GM19240 (cell line): ENCODE measurements around the gene KIN.
"Not testable (repeated sequence)": the region's sequence is repeated elsewhere in the genome, so short reads cannot be mapped to it uniquely, and the experiment has no call there.

Source experiments
- DNase-seq: peaks from one replicate; pipeline ENCODE4 v3.0.0; 2011; ENCODE audit warnings: low spot score; ENCODE audit not compliant: insufficient read length

KIN gene

GRCh38 chr10:7738536-7739407 is 49.0 kb downstream of the KIN start:
- DNase-seq: no peak

GRCh38 chr10:7734821-7735220 is 53.0 kb downstream of the KIN start:
- DNase-seq: no peak

GRCh38 chr10:7722927-7723529 is 64.8 kb downstream of the KIN start:
- no peak for DNase-seq

GRCh38 chr10:7720478-7720877 is 67.3 kb downstream of the KIN start:
- DNase-seq: no peak

GRCh38 chr10:7718685-7719084 is 69.1 kb downstream of the KIN start:
- no peak for DNase-seq

GRCh38 chr10:7717767-7718166 is 70.0 kb downstream of the KIN start:
- DNase-seq: no peak

GRCh38 chr10:7715515-7715914 is 72.3 kb downstream of the KIN start:
- DNase-seq: no peak

- not testable (repeated sequence) for DNase-seq
Measured at GRCh38 chr10:7711075-7711474, 76.7 kb downstream of the KIN start.

GRCh38 chr10:7710446-7710845 is 77.3 kb downstream of the KIN start:
- no peak for DNase-seq

- no peak for DNase-seq
Measured at GRCh38 chr10:7708832-7709231, 79.0 kb downstream of the KIN start.

GRCh38 chr10:7707858-7708622 is 79.8 kb downstream of the KIN start:
- DNase-seq: no peak

GRCh38 chr10:7707102-7707501 is 80.7 kb downstream of the KIN start:
- no peak for DNase-seq

GRCh38 chr10:7706534-7707073 is 81.2 kb downstream of the KIN start:
- no peak for DNase-seq

GRCh38 chr10:7705341-7705740 is 82.5 kb downstream of the KIN start:
- DNase-seq: no peak

GRCh38 chr10:7704071-7705016 is 83.4 kb downstream of the KIN start:
- DNase-seq: no peak

GRCh38 chr10:7703140-7703539 is 84.7 kb downstream of the KIN start, which contains the start of gene ITIH2:
ITIH2 (plus strand) TSS chr10:7703316; CDS start chr10:7703435, 119 bp downstream.
- DNase-seq: no peak

- no peak for DNase-seq
Measured at GRCh38 chr10:7702288-7702812, 85.4 kb downstream of the KIN start.

GRCh38 chr10:7701158-7701742 is 86.5 kb downstream of the KIN start:
- no peak for DNase-seq
